Nephron (organoid): ENCODE data around the gene SH2D3A.
A peak's percentile ranks its signal among the peaks of the same experiment; 100 is the strongest.

Source experiments
- H3K27ac Mint-ChIP-seq, 3 experiments: 2 replicates each; pipeline ENCODE4 v1.8.0; 2020; ENCODE audit warnings: mixed read lengths in 3 of 3, mild to moderate bottlenecking in 2 of 3, moderate library complexity in 1 of 3
- H3K27me3 Mint-ChIP-seq: 2 replicates; pipeline ENCODE4 v1.8.0; 2021; ENCODE audit warnings: low read depth, mild to moderate bottlenecking, moderate library complexity, mixed read lengths
- H3K36me3 Mint-ChIP-seq: 2 replicates; pipeline ENCODE4 v1.8.0; 2020; ENCODE audit warnings: low read depth, mixed read lengths
- H3K4me1 Mint-ChIP-seq: 2 replicates; pipeline ENCODE4 v1.8.0; 2020; ENCODE audit warnings: mixed read lengths
- H3K4me3 Mint-ChIP-seq, 3 experiments: 2 replicates each; pipeline ENCODE4 v1.8.0; 2020; ENCODE audit warnings: mild to moderate bottlenecking in 3 of 3, mixed read lengths in 3 of 3, moderate library complexity in 2 of 3
- H3K9me3 Mint-ChIP-seq: 2 replicates; pipeline ENCODE4 v1.8.0; 2020; ENCODE audit warnings: mixed read lengths
- CTCF ChIP-seq, 3 experiments: fragments of 200-600 bp; sonication (generic); IDR thresholded peaks; one replicate each; pipeline ENCODE4 v1.5.0; 2021; ENCODE audit warnings: antibody characterized with exemption in 3 of 3; ENCODE audit not compliant: unreplicated experiment in 3 of 3

The SH2D3A gene

GRCh38 chr19:6754653-6755463 lies 12.4 kb downstream of the SH2D3A start:
- H3K27me3 Mint-ChIP-seq: peaks cover 10% of the 10 kb centered on the region
- TF ChIP-seq CTCF (IDR thresholded peaks at IDR 0.05; ENCODE audit: unreplicated experiment in 3 of 3): no peak
- no peaks in the 10 kb centered on the region for H3K9me3 Mint-ChIP-seq
- no peak overlapping the region for H3K4me3 Mint-ChIP-seq
- H3K36me3 Mint-ChIP-seq: peaks cover 15% of the 10 kb centered on the region
- H3K4me1 Mint-ChIP-seq: no peaks in the 10 kb centered on the region
- H3K27ac Mint-ChIP-seq: no peak overlapping the region

DNA sequence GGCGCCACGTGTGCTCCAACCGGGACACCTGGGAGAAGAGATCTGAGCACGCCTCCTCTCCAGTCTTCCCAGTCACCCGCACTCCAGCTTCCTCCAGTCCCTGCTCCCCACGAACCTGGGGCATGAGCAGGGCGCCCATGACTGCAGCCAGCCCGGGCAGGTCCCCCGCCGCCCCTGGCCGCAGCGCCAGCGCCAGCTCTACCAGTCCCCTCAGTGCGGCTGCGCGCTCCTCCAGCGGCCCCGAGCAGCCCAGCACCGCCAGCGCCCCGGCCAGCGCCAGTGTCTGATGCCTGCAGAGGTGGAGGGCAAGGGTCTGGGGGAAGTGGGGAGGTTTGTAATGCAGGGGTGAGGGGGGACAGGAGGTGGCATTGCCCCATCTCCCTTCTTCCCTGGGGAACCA lies 13.1 kb downstream of the SH2D3A start:
- H3K4me3 Mint-ChIP-seq: no peak overlapping the region
- no peaks in the 10 kb centered on the region for H3K4me1 Mint-ChIP-seq
- no peaks in the 10 kb centered on the region for H3K9me3 Mint-ChIP-seq
- peaks cover 10% of the 10 kb centered on the region for H3K27me3 Mint-ChIP-seq
- TF ChIP-seq CTCF (IDR thresholded peaks at IDR 0.05; ENCODE audit: unreplicated experiment in 3 of 3): no peak
- H3K36me3 Mint-ChIP-seq: peaks cover 22% of the 10 kb centered on the region
- H3K27ac Mint-ChIP-seq: no peak overlapping the region

DNA sequence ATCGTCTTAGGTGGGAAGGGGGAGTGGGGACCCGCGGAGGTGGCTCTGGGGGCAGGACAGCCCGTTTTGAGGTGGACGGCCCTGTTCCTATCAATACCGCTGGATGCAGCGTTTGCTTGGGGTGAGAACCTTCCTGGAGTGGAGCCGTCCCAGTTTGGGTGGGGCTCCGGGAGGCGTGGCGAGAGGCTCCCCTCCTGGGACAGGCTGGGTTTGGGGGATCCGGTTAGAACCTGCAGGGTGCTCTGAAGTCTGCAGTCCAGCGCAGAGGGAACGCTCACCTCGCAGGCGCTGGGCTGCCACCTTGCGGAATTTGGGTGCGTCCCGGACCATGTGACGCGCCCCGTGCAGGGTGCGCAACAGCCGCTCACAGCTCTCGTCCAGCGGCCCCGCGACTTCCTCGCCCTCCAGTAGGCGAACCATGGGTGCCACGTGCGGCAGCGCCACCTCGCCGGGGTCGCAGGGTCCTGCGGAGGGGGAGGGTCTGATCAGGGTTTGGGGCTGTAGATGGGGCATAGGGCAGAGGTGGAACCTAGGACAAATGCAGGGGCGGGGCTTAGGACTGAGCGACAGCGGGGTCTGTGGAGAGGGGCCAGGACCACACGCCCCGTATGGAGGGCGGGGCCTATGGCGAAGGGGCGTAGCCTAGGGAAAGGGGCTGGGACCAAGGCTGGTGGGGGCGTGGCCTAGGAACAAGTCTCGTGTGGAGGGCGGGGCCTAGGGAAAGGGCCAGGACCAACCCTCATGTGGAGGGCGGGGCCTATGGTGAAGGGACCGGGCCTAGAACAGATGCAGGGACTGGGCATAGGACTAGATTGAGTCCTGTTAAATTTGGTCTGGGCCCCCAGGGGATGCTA lies 13.8 kb downstream of the SH2D3A start:
- Mint-ChIP-seq H3K4me1 (no peaks in the 10 kb centered on the region), H3K4me3 (peak overlapping the region; percentile 74 to 83 (median 80)), H3K36me3 (peaks cover 28% of the 10 kb centered on the region), H3K9me3 (no peaks in the 10 kb centered on the region), H3K27ac (peak overlapping the region; percentile 42 to 97 (median 79)), H3K27me3 (peaks cover 10% of the 10 kb centered on the region)
- peak in 2 of 3 experiments; percentile 35 to 46 for TF ChIP-seq CTCF (IDR thresholded peaks at IDR 0.05; ENCODE audit: unreplicated experiment in 3 of 3)

- no peaks in the 10 kb centered on the region for H3K4me1 Mint-ChIP-seq
- no peaks in the 10 kb centered on the region for H3K9me3 Mint-ChIP-seq
- H3K4me3 Mint-ChIP-seq: peak overlapping the region; percentile 74 to 83 (median 80)
- H3K36me3 Mint-ChIP-seq: peaks cover 37% of the 10 kb centered on the region
- peak overlapping the region; percentile 42 to 97 (median 79) for H3K27ac Mint-ChIP-seq
- TF ChIP-seq CTCF (IDR thresholded peaks at IDR 0.05; ENCODE audit: unreplicated experiment in 3 of 3): no peak
- H3K27me3 Mint-ChIP-seq: peaks cover 10% of the 10 kb centered on the region
Measured at GRCh38 chr19:6752256-6753177, 14.7 kb downstream of the SH2D3A start.

DNA sequence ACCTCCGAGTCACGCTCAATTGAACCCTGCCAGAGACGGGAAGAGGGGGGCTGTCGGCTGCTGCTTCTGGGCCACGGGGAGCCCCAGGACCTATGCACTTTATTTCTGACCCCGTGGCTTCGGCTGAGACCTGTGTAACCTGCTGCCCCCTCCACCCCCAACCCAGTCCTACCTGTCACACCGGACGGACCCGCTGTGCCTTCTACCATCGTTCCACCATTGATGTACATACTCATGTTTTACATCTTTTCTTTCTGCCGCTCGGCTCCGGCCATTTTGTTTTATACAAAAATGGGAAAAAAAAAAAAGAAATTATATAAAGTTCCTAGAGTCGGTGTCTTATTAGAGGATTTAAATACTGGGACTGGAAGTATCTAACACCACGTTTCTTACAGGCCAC lies 16.0 kb downstream of the SH2D3A start:
- no peaks in the 10 kb centered on the region for H3K4me1 Mint-ChIP-seq
- H3K4me3 Mint-ChIP-seq: peak overlapping the region in 1 of 3 experiments; percentile 29
- H3K36me3 Mint-ChIP-seq: peaks cover 49% of the 10 kb centered on the region
- peaks cover 10% of the 10 kb centered on the region for H3K27me3 Mint-ChIP-seq
- peak overlapping the region in 1 of 3 experiments; percentile 85 for H3K27ac Mint-ChIP-seq
- TF ChIP-seq CTCF (IDR thresholded peaks at IDR 0.05; ENCODE audit: unreplicated experiment in 3 of 3): no peak
- H3K9me3 Mint-ChIP-seq: no peaks in the 10 kb centered on the region
